HG02763 (cell line): Measurements from ENCODE around the gene ZYX.

Experiments used
- ATAC-seq: cut with Tn5 transposase; IDR thresholded peaks from one replicate; pipeline ENCODE4 v1.9.1; 2021; ENCODE audit warnings: mild to moderate bottlenecking, moderate library complexity; ENCODE audit not compliant: unreplicated experiment

ZYX gene

GRCh38 chr7:143362131-143363015, 18.8 kb upstream of the ZYX start, which contains the start of gene FAM131B:
Gene FAM131B (minus strand): TSS chr7:143362713. CDS start chr7:143362603, 110 bp downstream.
- no peak for ATAC-seq

GRCh38 chr7:143363016-143363937, 17.9 kb upstream of the ZYX start:
- ATAC-seq = no peak

- no peak for ATAC-seq
Measured at GRCh38 chr7:143367972-143368371, 13.2 kb upstream of the ZYX start.

- no peak for ATAC-seq
Measured at GRCh38 chr7:143368387-143368786, 12.8 kb upstream of the ZYX start.

- no peak for ATAC-seq
Measured at GRCh38 chr7:143369678-143370651, 11.2 kb upstream of the ZYX start.

- ATAC-seq = no peak
Measured at GRCh38 chr7:143372070-143372469, 9.1 kb upstream of the ZYX start.

GRCh38 chr7:143373255-143373794, 7.8 kb upstream of the ZYX start:
- ATAC-seq = no peak

- no peak for ATAC-seq
Measured at GRCh38 chr7:143374561-143374960, 6.6 kb upstream of the ZYX start.

- no peak for ATAC-seq
Measured at GRCh38 chr7:143375298-143376034, 5.7 kb upstream of the ZYX start.

GRCh38 chr7:143376396-143376795, 4.7 kb upstream of the ZYX start:
- ATAC-seq = no peak

- ATAC-seq = peak; percentile 3
Measured at GRCh38 chr7:143379611-143380259, 1.4 kb upstream of the ZYX start.

GRCh38 chr7:143380260-143380645, 892 bp upstream of the ZYX start:
- peak; percentile 56 for ATAC-seq

- peak; percentile 14 for ATAC-seq
Measured at GRCh38 chr7:143381427-143382125, 431 bp downstream of the ZYX start.

GRCh38 chr7:143382126-143382790, 1.1 kb downstream of the ZYX start:
- ATAC-seq = no peak

- no peak for ATAC-seq
Measured at GRCh38 chr7:143382791-143383641, 1.9 kb downstream of the ZYX start.

- ATAC-seq = no peak
Measured at GRCh38 chr7:143383642-143383957, 2.5 kb downstream of the ZYX start.

- no peak for ATAC-seq
Measured at GRCh38 chr7:143384148-143384547, 3.0 kb downstream of the ZYX start.
